MCF 10A (cell line): ENCODE data around the gene FNDC7. TPM values are rescaled to one million over a fixed set of nuclear protein-coding genes. Genes with fewer than 3 reads are reported as not detected.

Source experiments
- BruUV-seq: library from RNA; stranded (reverse); fragments of 400-500 nt; replicated peaks from 2 replicates; lab custom pipeline; 2021; lab: Mats Ljungman, UMichigan
- CTCF ChIA-PET: fragments of 300-600 bp; sonication (Branson Sonifier 250); formaldehyde crosslinking; extraction: SDS; loops from one replicate; lab custom pipeline; 2021; ENCODE audit warnings: antibody characterized with exemption, inconsistent platforms; lab: Yijun Ruan, JAX
- POLR2A ChIA-PET: fragments of 300-600, 350-650 bp; sonication (Branson Sonifier 250); formaldehyde crosslinking; extraction: SDS; loops from one replicate; lab custom pipeline; 2020; ENCODE audit warnings: antibody characterized with exemption, inconsistent platforms; lab: Yijun Ruan, JAX
- DNase-seq: peaks from one replicate; pipeline ENCODE4 v3.0.0-alpha.2; 2018; ENCODE audit not compliant: unreplicated experiment
- H3K27ac Mint-ChIP-seq: one replicate; pipeline ENCODE4 v1.8.0; 2022; ENCODE audit warnings: mild to moderate bottlenecking, low read depth, mixed read lengths; ENCODE audit not compliant: unreplicated experiment
- H3K27me3 Mint-ChIP-seq: one replicate; pipeline ENCODE4 v1.8.0; 2022; ENCODE audit warnings: mixed read lengths; ENCODE audit not compliant: insufficient read depth, unreplicated experiment
- H3K36me3 Mint-ChIP-seq: one replicate; pipeline ENCODE4 v1.8.0; 2022; ENCODE audit warnings: mild to moderate bottlenecking, moderate library complexity, mixed read lengths; ENCODE audit not compliant: insufficient read depth, unreplicated experiment
- H3K4me1 Mint-ChIP-seq: one replicate; pipeline ENCODE4 v1.8.0; 2022; ENCODE audit warnings: mixed read lengths; ENCODE audit not compliant: insufficient read depth, unreplicated experiment
- H3K4me3 Mint-ChIP-seq: one replicate; pipeline ENCODE4 v1.8.0; 2022; ENCODE audit warnings: mild to moderate bottlenecking, moderate library complexity, mixed read lengths; ENCODE audit not compliant: unreplicated experiment
- H3K9me3 Mint-ChIP-seq: one replicate; pipeline ENCODE4 v1.8.0; 2022; ENCODE audit warnings: mixed read lengths; ENCODE audit not compliant: unreplicated experiment
- CTCF ChIP-seq: fragments of 200-600 bp; IDR thresholded peaks from one replicate; pipeline ENCODE4 v1.8.0; 2022; ENCODE audit warnings: antibody characterized with exemption, mild to moderate bottlenecking; ENCODE audit not compliant: unreplicated experiment
- intact Hi-C: fragments of 100-400 bp; cut with micrococcal nuclease; formaldehyde crosslinking; loops from 2 replicates; pipeline ENCODE4 v1.14.1; 2022
- total RNA-seq: library from RNA; stranded (reverse); gene quantifications from 2 replicates; pipeline ENCODE4 v1.2.3, GENCODE V29; 2022

FNDC7 gene
- total RNA-seq, 1 experiment from 2014 or later: not detected

GRCh38 chr1:108704496-108704895 is 8.2 kb upstream of the FNDC7 start:
- H3K9me3 Mint-ChIP-seq: no peaks in the 10 kb centered on the region
- H3K36me3 Mint-ChIP-seq: peaks cover 36% of the 10 kb centered on the region
- TF ChIP-seq CTCF: no peak
- ChIA-PET POLR2A (interaction anchor here (0.6 to 5.3 kb wide), 17 partner anchors 11 to 492 kb away, joined by 3 to 86 read pairs (median 4); partner anchors contain the start of genes PRPF38B and STXBP3), CTCF (interaction anchor here (0.7 to 2.3 kb wide), 4 partner anchors 13 to 364 kb away, joined by 3 to 9 read pairs (median 5); no protein-coding TSS in a partner anchor)
- peaks cover 16% of the 10 kb centered on the region for H3K4me1 Mint-ChIP-seq
- no peaks in the 10 kb centered on the region for H3K27me3 Mint-ChIP-seq
- H3K4me3 Mint-ChIP-seq: no peak overlapping the region
- no TSS peak for BruUV-seq
- peak; percentile 74 for DNase-seq
- intact Hi-C loops: loop anchor here (1.0 kb wide), 1 partner anchor 42 kb away; the partner anchor contains the start of gene STXBP3
- peak overlapping the region; percentile 46 for H3K27ac Mint-ChIP-seq

- no peak overlapping the region for H3K4me3 Mint-ChIP-seq
- H3K36me3 Mint-ChIP-seq: peaks cover 15% of the 10 kb centered on the region
- no peak for TF ChIP-seq CTCF
- DNase-seq: no peak
- BruUV-seq: no TSS peak
- peaks cover 14% of the 10 kb centered on the region for H3K4me1 Mint-ChIP-seq
- no peaks in the 10 kb centered on the region for H3K27me3 Mint-ChIP-seq
- ChIA-PET POLR2A (interaction anchor here (5.3 kb wide), 1 partner anchor 13 kb away, joined by 86 read pairs; the partner anchor contains the start of gene PRPF38B), CTCF (interaction anchor here (1.4 to 2.3 kb wide), 2 partner anchors 11 to 39 kb away, joined by 3 to 5 read pairs; no protein-coding TSS in a partner anchor)
- intact Hi-C loops: no loop called here
- H3K27ac Mint-ChIP-seq: no peak overlapping the region
- no peaks in the 10 kb centered on the region for H3K9me3 Mint-ChIP-seq
Observed at GRCh38 chr1:108706643-108707042, 6.1 kb upstream of the FNDC7 start.

GRCh38 chr1:108708691-108709660 is 3.7 kb upstream of the FNDC7 start:
- CTCF ChIA-PET: interaction anchor here (1.9 kb wide), 1 partner anchor 11 kb away, joined by 9 read pairs; no protein-coding TSS in a partner anchor
- POLR2A ChIA-PET: interaction anchor here (1.1 to 1.5 kb wide), 5 partner anchors 8 to 17 kb away, joined by 4 to 5 read pairs (median 5); partner anchors contain the start of gene PRPF38B
- intact Hi-C loops: no loop called here
- no peaks in the 10 kb centered on the region for H3K27me3 Mint-ChIP-seq
- H3K36me3 Mint-ChIP-seq: peaks cover 5% of the 10 kb centered on the region
- TF ChIP-seq CTCF: no peak
- DNase-seq: peak; percentile 27
- no peak overlapping the region for H3K27ac Mint-ChIP-seq
- BruUV-seq: no TSS peak
- H3K4me1 Mint-ChIP-seq: peaks cover 14% of the 10 kb centered on the region
- H3K9me3 Mint-ChIP-seq: no peaks in the 10 kb centered on the region
- no peak overlapping the region for H3K4me3 Mint-ChIP-seq

- no peak overlapping the region for H3K4me3 Mint-ChIP-seq
- BruUV-seq: no TSS peak
- intact Hi-C loops: no loop called here
- TF ChIP-seq CTCF: no peak
- H3K9me3 Mint-ChIP-seq: no peaks in the 10 kb centered on the region
- POLR2A ChIA-PET: interaction anchor here (1.7 to 9.6 kb wide), 3 partner anchors 11 to 31 kb away, joined by 4 to 73 read pairs (median 12); partner anchors contain the start of genes PRPF38B and STXBP3
- no peaks in the 10 kb centered on the region for H3K36me3 Mint-ChIP-seq
- H3K27me3 Mint-ChIP-seq: no peaks in the 10 kb centered on the region
- peaks cover 17% of the 10 kb centered on the region for H3K4me1 Mint-ChIP-seq
- no peak overlapping the region for H3K27ac Mint-ChIP-seq
- no peak for DNase-seq
- CTCF ChIA-PET: no interaction called here
Observed at GRCh38 chr1:108715932-108716331, 3.2 kb downstream of the FNDC7 start.
